Thoracic aorta (tissue), 2 donors: ENCODE data around the gene RCL1. TPM values are rescaled to one million over a fixed set of nuclear protein-coding genes. Genes with fewer than 3 reads are reported as not detected.
"Not testable (repeated sequence)": the region's sequence is repeated elsewhere in the genome, so short reads cannot be mapped to it uniquely, and the experiment has no call there.

Experiments
- ATAC-seq: fragments of 150-250 bp; one replicate; pipeline ENCODE4 v1.8.0; 2017; ENCODE audit warnings: low read depth; ENCODE audit not compliant: insufficient number of reproducible peaks, low FRiP score
- DNase-seq: peaks from one replicate; pipeline ENCODE4 v3.0.0-alpha.2; 2020; ENCODE audit warnings: low spot score
- H3K27ac ChIP-seq, 2 donors: fragments of 200-600 bp; sonication (generic); 1 replicate in 1 of 2; 2 replicates in 1 of 2; pipeline ENCODE4 v1.5.1; 2016; ENCODE audit warnings: mild to moderate bottlenecking in 2 of 2, moderate library complexity in 2 of 2
- H3K27me3 ChIP-seq: fragments of 200-600 bp; sonication (generic); replicated peaks from 2 replicates; pipeline ENCODE4 v1.6.0; 2016; ENCODE audit warnings: mild to moderate bottlenecking; ENCODE audit not compliant: insufficient read depth
- H3K36me3 ChIP-seq: fragments of 200-600 bp; sonication (generic); one replicate; pipeline ENCODE4 v1.5.1; 2016
- H3K4me1 ChIP-seq, 2 donors: fragments of 200-600 bp; sonication (generic); 1 replicate in 1 of 2; 2 replicates in 1 of 2; pipeline versions ENCODE4 v1.5.1 to v1.6.0; 2016; ENCODE audit warnings: low read depth in 2 of 2, mild to moderate bottlenecking in 1 of 2; ENCODE audit not compliant: control insufficient read depth in 1 of 2
- H3K4me3 ChIP-seq: fragments of 200-600 bp; sonication (generic); 2 replicates; pipeline ENCODE4 v1.5.1; 2016; ENCODE audit warnings: mild to moderate bottlenecking
- H3K9me3 ChIP-seq: fragments of 200-600 bp; sonication (generic); 2 replicates; pipeline ENCODE4 v1.5.1; 2016
- CTCF ChIP-seq: fragments of 200-600 bp; sonication (generic); IDR thresholded peaks from one replicate; pipeline ENCODE4 v1.5.1; 2019; ENCODE audit warnings: antibody characterized with exemption
- total RNA-seq, 2 donors: library from RNA; depleted of rRNA; stranded (reverse); fragments of >200 nt; gene quantifications; one replicate each; pipeline versions ENCODE4 v1.1.0 to v1.2.3, GENCODE V29; 2016

Gene RCL1
- total RNA-seq, 2 donors from 2014 or later = 29.6 to 62.2 TPM

- DNase-seq (no peak), ATAC-seq (no peak)
- Histone ChIP-seq H3K9me3 (no peaks in the 10 kb centered on the region), H3K27me3 (no peaks in the 10 kb centered on the region), H3K27ac (no peak overlapping the region), H3K36me3 (no peaks in the 10 kb centered on the region), H3K4me1 (no peaks in the 10 kb centered on the region), H3K4me3 (no peak overlapping the region)
- TF ChIP-seq CTCF = peak; percentile 54
Measured at GRCh38 chr9:4750023-4750673, 42.6 kb upstream of the RCL1 start.

GRCh38 chr9:4754530-4754929, 38.2 kb upstream of the RCL1 start:
- not testable (repeated sequence) for H3K4me1 ChIP-seq, H3K4me3 ChIP-seq, H3K27ac ChIP-seq, DNase-seq, H3K36me3 ChIP-seq, H3K27me3 ChIP-seq, ATAC-seq, H3K9me3 ChIP-seq

- no peak for ATAC-seq
- Histone ChIP-seq H3K9me3 (no peaks in the 10 kb centered on the region), H3K36me3 (no peaks in the 10 kb centered on the region), H3K27me3 (no peaks in the 10 kb centered on the region), H3K27ac (no peak overlapping the region), H3K4me3 (no peak overlapping the region), H3K4me1 (no peaks in the 10 kb centered on the region)
- no peak for DNase-seq
- no peak for TF ChIP-seq CTCF
Measured at GRCh38 chr9:4755026-4755609, 37.6 kb upstream of the RCL1 start.

- TF ChIP-seq CTCF = no peak
- Histone ChIP-seq H3K27ac (no peak overlapping the region), H3K9me3 (no peaks in the 10 kb centered on the region), H3K27me3 (no peaks in the 10 kb centered on the region), H3K4me1 (no peaks in the 10 kb centered on the region), H3K36me3 (no peaks in the 10 kb centered on the region), H3K4me3 (no peak overlapping the region)
- DNase-seq (no peak), ATAC-seq (no peak)
Measured at GRCh38 chr9:4756420-4756819, 36.3 kb upstream of the RCL1 start.

GRCh38 chr9:4760122-4760521, 32.6 kb upstream of the RCL1 start:
- peaks cover 4 to 17% of the 10 kb centered on the region in 2 donors for H3K4me1 ChIP-seq
- no peak overlapping the region for H3K27ac ChIP-seq
- DNase-seq (no peak), ATAC-seq (no peak)
- no peaks in the 10 kb centered on the region for H3K27me3 ChIP-seq
- no peaks in the 10 kb centered on the region for H3K9me3 ChIP-seq
- no peak overlapping the region for H3K4me3 ChIP-seq
- TF ChIP-seq CTCF = no peak
- H3K36me3 ChIP-seq = no peaks in the 10 kb centered on the region
